Stimulated activated CD4-positive, alpha-beta T cell treated with anti-CD3 and anti-CD28 coated beads, Interleukin-2, amount 100 ng/mL, for 4 hours (primary cell): ENCODE results near the gene SMIM10L2A.
A peak's percentile ranks its signal among the peaks of the same experiment; 100 is the strongest.
"Not testable (repeated sequence)": the region's sequence is repeated elsewhere in the genome, so short reads cannot be mapped to it uniquely, and the experiment has no call there.

Experiments
- DNase-seq: peaks from one replicate; pipeline ENCODE4 v3.0.0-alpha.2; 2020; ENCODE audit warnings: low read depth

SMIM10L2A gene

DNA sequence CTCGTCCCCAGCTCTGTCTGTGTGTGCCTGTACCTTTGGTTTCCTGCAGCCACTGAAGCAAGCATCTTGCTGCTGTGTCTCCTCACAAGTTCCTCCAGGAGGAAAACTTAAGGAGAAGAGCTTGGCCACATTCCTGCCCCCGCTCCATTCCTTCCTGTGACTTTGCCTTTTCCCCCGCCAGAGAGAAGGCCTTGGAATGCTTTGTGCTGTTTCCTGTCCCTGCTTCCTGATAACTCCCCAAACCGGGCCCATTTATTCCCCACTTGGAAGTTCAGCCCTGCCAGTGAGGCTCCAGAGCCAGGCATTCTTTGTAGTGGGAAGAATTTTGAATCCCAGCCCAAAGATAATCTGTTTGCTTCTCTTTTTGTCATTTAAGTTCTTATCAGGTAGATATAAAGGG, 33.1 kb downstream of the SMIM10L2A start:
- no peak for DNase-seq

DNA sequence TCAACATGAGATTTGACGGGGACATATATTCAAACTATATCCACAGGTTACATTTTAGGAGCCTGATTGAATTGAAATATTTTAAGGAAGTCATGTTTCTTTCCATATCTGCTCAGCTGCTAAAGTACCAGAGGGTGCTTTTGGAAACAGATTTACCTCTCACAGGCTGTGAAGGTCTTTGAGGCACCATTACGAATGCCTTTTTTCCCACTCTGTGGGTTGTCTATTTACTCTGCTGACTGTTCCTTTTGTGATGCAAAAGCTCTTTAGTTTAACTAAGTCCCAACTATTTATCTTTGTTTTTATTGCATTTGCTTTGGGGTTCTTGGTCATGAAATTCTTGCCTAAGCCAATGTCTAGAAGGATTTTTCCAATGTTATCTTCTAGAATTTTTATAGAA, 40.0 kb downstream of the SMIM10L2A start:
- DNase-seq, result not testable (repeated sequence)

DNA sequence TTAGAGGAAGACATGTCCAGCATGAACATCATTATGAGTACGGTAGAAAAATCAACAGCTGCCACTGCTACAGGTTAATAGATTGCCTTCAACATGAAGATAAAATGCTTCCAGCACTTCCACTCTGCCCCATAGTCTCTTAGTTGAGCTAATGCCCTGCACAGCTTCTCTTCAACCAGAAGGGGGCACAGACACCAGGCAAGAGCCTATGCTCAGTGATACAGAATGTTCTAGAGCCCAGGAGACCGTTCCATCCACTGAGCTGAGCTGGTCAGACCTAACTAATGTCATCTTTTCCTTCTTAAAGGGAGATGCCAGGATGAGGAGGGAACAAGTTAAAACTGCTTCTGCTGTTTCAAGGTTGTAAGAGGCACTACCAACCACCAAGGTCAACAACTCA, 42.2 kb downstream of the SMIM10L2A start:
- no peak for DNase-seq

DNA sequence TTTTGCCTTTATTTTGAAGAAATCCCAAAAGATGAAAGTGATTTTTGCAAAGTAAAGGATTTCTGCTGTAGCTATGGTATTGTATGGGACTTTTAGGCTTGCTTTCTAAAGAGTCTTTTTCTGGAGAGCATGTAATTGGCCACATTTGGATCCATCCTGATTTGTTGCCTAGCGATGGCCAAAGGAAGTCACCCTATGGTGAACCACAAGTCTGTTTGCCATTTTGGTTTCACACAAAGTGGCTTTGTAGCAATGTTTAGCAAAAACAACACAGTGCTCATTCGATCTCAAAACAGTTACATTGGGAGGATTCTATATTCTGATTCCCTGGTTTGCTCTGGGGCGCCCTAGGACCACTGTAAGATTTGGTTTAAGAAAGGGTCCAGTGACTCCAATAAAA, 54.6 kb downstream of the SMIM10L2A start:
- no peak for DNase-seq

DNA sequence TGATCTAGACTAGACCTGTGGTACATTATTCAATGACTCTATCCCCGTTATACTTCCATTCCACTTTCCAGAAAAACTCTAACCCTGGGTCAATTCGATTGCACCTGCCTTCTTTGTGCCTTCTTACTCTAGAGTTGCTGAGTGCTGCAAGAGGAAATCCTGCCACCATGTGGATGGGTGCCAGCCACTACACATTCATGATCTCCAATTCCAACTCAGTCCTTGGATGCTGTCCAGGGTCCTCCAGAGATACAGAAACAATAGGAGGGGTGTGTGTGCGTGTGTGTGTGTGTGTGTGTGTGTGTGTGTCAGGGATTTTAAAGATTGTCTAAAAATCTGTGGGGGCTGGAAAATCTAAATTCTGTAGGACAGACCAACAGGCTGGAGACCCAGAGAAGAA, 55.8 kb downstream of the SMIM10L2A start:
- DNase-seq, result peak; percentile 9
